K562 (cell line): Measurements from ENCODE around the gene RAMAC. TPM values are rescaled to one million over a fixed set of nuclear protein-coding genes. Genes with fewer than 3 reads are reported as not detected.

Experiments
- ATAC-seq: fragments of 200-7000 bp; cut with Tn5 transposase; 3 replicates; pipeline ENCODE4 v1.9.1; 2020; ENCODE audit warnings: moderate library complexity
- BruUV-seq: library from RNA; stranded (reverse); fragments of 400-500 nt; replicated peaks from 2 replicates; lab custom pipeline; 2021; lab: Mats Ljungman, UMichigan
- CTCF ChIA-PET: fragments of 300-600 bp; formaldehyde crosslinking; extraction: SDS; loops from one replicate; lab custom pipeline; 2021; ENCODE audit warnings: low intra/inter-chr PET ratio; lab: Yijun Ruan, JAX
- POLR2A ChIA-PET: fragments of 300-600, 350-650 bp; sonication (Branson Sonifier 250); formaldehyde crosslinking; extraction: SDS; loops from one replicate; lab custom pipeline; 2021; ENCODE audit warnings: antibody characterized with exemption, inconsistent platforms; lab: Yijun Ruan, JAX
- DNase-seq, 4 experiments: peaks; one replicate each; pipeline versions ENCODE4 v3.0.0 to v3.0.0-alpha.2; 2011 to 2018; ENCODE audit warnings: low spot score in 3 of 4, mixed read lengths in 3 of 4; ENCODE audit errors: extremely low read depth in 1 of 4
- FAIRE-seq: peaks from 2 replicates; lab custom pipeline; 2011; peaks lifted over from hg19 to GRCh38; lab: Jason Lieb, UNC
- H2AFZ ChIP-seq: 2 replicates; pipeline ENCODE4 v1.6.0; 2011; ENCODE audit warnings: low read depth, low read length, control low read depth, inconsistent platforms
- H3K27ac ChIP-seq: fragments of 200-600 bp; 3 replicates; pipeline ENCODE4 v1.8.0; 2011; ENCODE audit warnings: low read depth, mild to moderate bottlenecking, control low read depth, inconsistent platforms, low read length, moderate library complexity, mixed read lengths; ENCODE audit errors: extremely low read depth
- H3K27me3 ChIP-seq, 2 experiments: fragments of 300-600 bp in 1 of 2; 2 replicates in 1 of 2; 3 replicates in 1 of 2; pipeline versions ENCODE4 v1.6.0 to v1.8.0; 2011; ENCODE audit warnings: inconsistent platforms in 2 of 2, low read length in 2 of 2, mild to moderate bottlenecking in 1 of 2, mixed read lengths in 1 of 2, moderate library complexity in 1 of 2; ENCODE audit not compliant: control insufficient read depth in 2 of 2, insufficient read depth in 2 of 2
- H3K36me3 ChIP-seq: fragments of 300-600 bp; 3 replicates; pipeline ENCODE4 v1.8.0; 2011; ENCODE audit warnings: mild to moderate bottlenecking, low read length, inconsistent platforms; ENCODE audit not compliant: control insufficient read depth, insufficient read depth
- H3K4me1 ChIP-seq, 2 experiments: fragments of 200-600 bp in 1 of 2; replicated peaks in 1 of 2; 2 replicates in 1 of 2; 3 replicates in 1 of 2; pipeline versions ENCODE4 v1.5.1 to v1.8.0; 2011; ENCODE audit warnings: inconsistent platforms in 2 of 2, low read length in 2 of 2, mild to moderate bottlenecking in 1 of 2, mixed read lengths in 1 of 2, moderate library complexity in 1 of 2; ENCODE audit not compliant: control insufficient read depth in 2 of 2, insufficient read depth in 2 of 2
- H3K4me2 ChIP-seq: 2 replicates; pipeline ENCODE4 v1.6.1; 2011; ENCODE audit warnings: low read length, control low read depth, inconsistent platforms, mixed read lengths; ENCODE audit not compliant: insufficient read depth
- H3K4me3 ChIP-seq: fragments of 200-600 bp; sonication (generic), shearing (Covaris generic); 2 replicates; pipeline ENCODE4 v1.5.1; 2016; ENCODE audit warnings: control low read depth, inconsistent platforms
- H3K79me2 ChIP-seq: fragments of 200-600 bp; 3 replicates; pipeline ENCODE4 v1.8.0; 2011; ENCODE audit warnings: low read length, inconsistent platforms; ENCODE audit not compliant: control insufficient read depth, insufficient read depth
- H3K9ac ChIP-seq, 2 experiments: 2 replicates each; pipeline versions ENCODE4 v1.6.0 to v1.6.1; 2011; ENCODE audit warnings: low read depth in 2 of 2, low read length in 2 of 2, control low read depth in 1 of 2, inconsistent platforms in 1 of 2, mild to moderate bottlenecking in 1 of 2, mixed read lengths in 1 of 2; ENCODE audit not compliant: insufficient read depth in 1 of 2
- H3K9me1 ChIP-seq: one replicate; pipeline ENCODE4 v1.6.0; 2011; ENCODE audit warnings: inconsistent platforms, mild to moderate bottlenecking, low read length, moderate library complexity; ENCODE audit not compliant: control insufficient read depth, insufficient read depth
- H3K9me3 ChIP-seq: replicated peaks from 2 replicates; pipeline ENCODE4 v1.5.1; 2011; ENCODE audit warnings: low read depth, low read length, inconsistent platforms; ENCODE audit not compliant: control insufficient read depth, insufficient read depth
- H4K20me1 ChIP-seq: replicated peaks from 2 replicates; pipeline ENCODE4 v1.6.1; 2011; ENCODE audit warnings: low read length, inconsistent platforms, mixed read lengths; ENCODE audit not compliant: control insufficient read depth, insufficient read depth
- ATF7 ChIP-seq: fragments of 450-650 bp; IDR thresholded peaks from 2 replicates; pipeline ENCODE4 v1.7.1; 2014; ENCODE audit warnings: mild to moderate bottlenecking, moderate library complexity
- CBFA2T3 ChIP-seq: fragments of 450-650 bp; IDR thresholded peaks from 2 replicates; pipeline ENCODE4 v1.6.1; 2017
- CHD4 ChIP-seq: fragments of 200-600 bp; sonication (generic); IDR thresholded peaks from 3 replicates; pipeline ENCODE4 v1.6.1; 2012; ENCODE audit warnings: low read depth, mild to moderate bottlenecking, mixed read lengths, low read length, inconsistent platforms; ENCODE audit not compliant: insufficient read depth, insufficient replicate concordance, poor library complexity, severe bottlenecking
- CXXC5 ChIP-seq: fragments of 250-450 bp; sonication (Bioruptor Pico); IDR thresholded peaks from 2 replicates; pipeline ENCODE4 v1.8.0; 2022; ENCODE audit warnings: inconsistent platforms, mild to moderate bottlenecking, moderate library complexity
- ETV1 ChIP-seq: fragments of 450-650 bp; conservative IDR thresholded peaks from 2 replicates; pipeline ENCODE4 v1.6.1; 2016; ENCODE audit warnings: missing genetic modification characterization, control low read depth, low read depth, missing compliant biosample characterization
- GABPB2 ChIP-seq: fragments of 250-450 bp; sonication (Bioruptor Pico); conservative IDR thresholded peaks from 2 replicates; pipeline ENCODE4 v1.5.1; 2021; ENCODE audit warnings: mild to moderate bottlenecking
- HOMEZ ChIP-seq: fragments of 250-450 bp; sonication (Bioruptor Pico); IDR thresholded peaks from 2 replicates; pipeline ENCODE4 v1.4.0; 2020; ENCODE audit warnings: mild to moderate bottlenecking, moderate library complexity
- JUN ChIP-seq, 2 experiments: sonication (generic) in 1 of 2; formaldehyde crosslinking in 1 of 2; IDR thresholded peaks; 2 replicates each; pipeline versions ENCODE4 v1.6.1 to v1.8.0; 2012 to 2022; ENCODE audit warnings: borderline replicate concordance in 2 of 2, mild to moderate bottlenecking in 2 of 2, improper control_type of control experiment in 1 of 2, low read depth in 1 of 2, low read length in 1 of 2, missing genetic modification reagents in 1 of 2
- SRSF1 ChIP-seq: fragments of 200-400 bp; formaldehyde crosslinking; IDR thresholded peaks from 2 replicates; pipeline ENCODE4 v1.6.1; 2017; ENCODE audit warnings: mild to moderate bottlenecking, low read depth, low read length, moderate library complexity
- STAT6 ChIP-seq: sonication (generic); formaldehyde crosslinking; IDR thresholded peaks from 2 replicates; pipeline ENCODE4 v1.8.1; 2023; ENCODE audit warnings: mild to moderate bottlenecking, missing genetic modification reagents
- TFAM ChIP-seq: fragments of 250-450 bp; sonication (Bioruptor Pico); conservative IDR thresholded peaks from 2 replicates; pipeline ENCODE4 v1.5.0; 2021; ENCODE audit warnings: mild to moderate bottlenecking, moderate library complexity
- UBTF ChIP-seq, 2 experiments: IDR thresholded peaks; 2 replicates each; pipeline ENCODE4 v1.6.1; 2012; ENCODE audit warnings: improper control_type of control experiment in 2 of 2, low read depth in 2 of 2, low read length in 2 of 2, borderline replicate concordance in 1 of 2
- ZBTB34 ChIP-seq: fragments of 250-450 bp; sonication (Bioruptor Pico); IDR thresholded peaks from 2 replicates; pipeline ENCODE4 v1.8.0; 2021; ENCODE audit warnings: mild to moderate bottlenecking, moderate library complexity
- ZKSCAN8 ChIP-seq: fragments of 200-800 bp; sonication (Bioruptor generic); IDR thresholded peaks from 2 replicates; pipeline ENCODE4 v1.6.1; 2016; ENCODE audit warnings: missing genetic modification characterization, missing compliant biosample characterization
- ZNF224 ChIP-seq: sonication (generic); formaldehyde crosslinking; IDR thresholded peaks from 2 replicates; pipeline ENCODE4 v1.8.0; 2022; ENCODE audit warnings: mild to moderate bottlenecking, missing genetic modification reagents
- WGBS: fragments of 100-300 bp; shearing (Covaris generic); methylation state at CpG from one replicate; pipeline ENCODE4 v1.1.6; 2016; ENCODE audit warnings: low coverage, mixed read lengths; ENCODE audit not compliant: insufficient coverage; ENCODE audit errors: missing lambda C conversion rate; 5-methylcytosine and 5-hydroxymethylcytosine counted together
- in situ Hi-C: fragments of 300-500 bp; cut with MboI; formaldehyde crosslinking; loops from 4 replicates; pipeline ENCODE4 v1.15.0; 2018; ENCODE audit warnings: inconsistent platforms, mixed read lengths
- intact Hi-C: fragments of 100-400 bp; cut with micrococcal nuclease; formaldehyde crosslinking; loops from 2 replicates; pipeline ENCODE4 v1.14.2; 2022
- polyA plus RNA-seq, 8 experiments: library from polyadenylated mRNA; depleted of rRNA in 4 of 8; stranded (reverse) in 5 of 8; unstranded in 3 of 8; fragments of >200 nt; fragmentation: Nextera tagmentation in 2 of 8; fragmentation: Illumina TruSeq in 1 of 8; extraction: Ambion mirVana in 2 of 8; extraction: Trizol in 1 of 8; gene quantifications; 2 replicates each; pipeline versions ENCODE4 v1.2.1 to v1.2.3, GENCODE V29; 2011 to 2014; ENCODE audit warnings: inconsistent platforms in 1 of 8, missing spikeins in 1 of 8
- total RNA-seq, 7 experiments: library from RNA; depleted of rRNA in 6 of 7; stranded (reverse); fragments of >200 nt in 6 of 7; fragmentation: Illumina TruSeq in 2 of 7; extraction: Trizol in 2 of 7; gene quantifications; 2 replicates each; pipeline versions ENCODE4 v1.2.1 to v1.2.3, GENCODE V29; 2011 to 2021; ENCODE audit warnings: low replicate concordance in 1 of 7

RAMAC gene
- total and polyA plus RNA-seq, 9 of the 15 experiments (the other 6 are each of a cell fraction or from before 2014, with no cell fraction given), result 26.9 to 108 (median 38.4) TPM

- ATAC-seq (no peak), FAIRE-seq (no peak), DNase-seq (no peak)
- H3K9me1 ChIP-seq, result no peaks in the 10 kb centered on the region
- H3K27ac ChIP-seq, result no peak overlapping the region
- no peaks in the 10 kb centered on the region for H3K36me3 ChIP-seq
- peaks cover 4 to 6% of the 10 kb centered on the region in 2 experiments; a peak in 4 of 5 replicates for H3K27me3 ChIP-seq
- no peak overlapping the region for H3K9ac ChIP-seq
- ChIA-PET CTCF (no interaction called here), POLR2A (no interaction called here)
- intact Hi-C loops (no loop called here), in situ Hi-C loops (no loop called here)
- no peaks in the 10 kb centered on the region for H3K4me1 ChIP-seq
- H3K79me2 ChIP-seq, result no peaks in the 10 kb centered on the region
- H2AFZ ChIP-seq, result no peak overlapping the region
- no peaks in the 10 kb centered on the region for H4K20me1 ChIP-seq
- 5% methylated on average over 1 of the region's 1 CpG for WGBS
- H3K4me2 ChIP-seq, result no peak overlapping the region
- no peak overlapping the region for H3K4me3 ChIP-seq
- no peaks in the 10 kb centered on the region for H3K9me3 ChIP-seq
- no TSS peak for BruUV-seq
- TF ChIP-seq CBFA2T3 (no peak), HOMEZ (no peak), STAT6 (CRISPR knock-in tag) (no peak), ZBTB34 (CRISPR knock-in tag) (no peak), ATF7 (no peak), UBTF (IDR thresholded peaks at IDR 0.05; ENCODE audit: borderline replicate concordance in 1 of 2, low read depth in 2 of 2, low read length in 2 of 2) (no peak), JUN (IDR thresholded peaks at IDR 0.05; ENCODE audit: borderline replicate concordance, low read depth, low read length) (no peak), JUN (CRISPR knock-in tag; IDR thresholded peaks at IDR 0.05; ENCODE audit: borderline replicate concordance) (no peak), TFAM (CRISPR knock-in tag) (no peak), CXXC5 (CRISPR knock-in tag) (no peak), ETV1 (tag) (no peak), ZNF224 (CRISPR knock-in tag) (no peak), CHD4 (no peak), SRSF1 (no peak), ZKSCAN8 (CRISPR knock-in tag) (no peak), GABPB2 (no peak)
These were observed 13.0 kb upstream of the RAMAC start for GRCh38 chr15:82972990-82973389.
